ENCODE results near the gene HDAC9. TPM values are rescaled to one million over a fixed set of nuclear protein-coding genes. Genes with fewer than 3 reads are reported as not detected.

HDAC9 gene
- total RNA-seq, 1 experiment from 2014 or later, result 11.3 TPM

DNA sequence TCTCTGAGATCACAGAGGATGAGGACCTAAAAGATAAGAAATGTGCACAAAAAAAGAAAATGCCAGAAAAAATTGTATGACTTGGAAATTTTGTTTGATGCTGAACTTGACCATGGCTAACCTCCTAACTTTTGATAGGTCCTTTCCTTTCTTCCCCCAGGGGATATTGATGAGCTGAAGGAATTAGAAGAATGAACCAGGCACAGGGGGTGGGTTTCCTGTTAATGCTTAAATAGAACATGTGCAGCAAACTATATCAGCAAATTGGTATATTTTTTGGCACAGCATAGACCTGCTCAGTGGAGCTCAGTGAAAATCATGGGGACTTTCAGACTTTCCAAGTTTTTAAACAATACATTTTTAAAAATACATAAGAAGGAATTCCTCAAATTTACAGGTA is 300.7 kb downstream of the HDAC9 start:
- no peaks in the 10 kb centered on the region for H3K9me3 Mint-ChIP-seq (ENCODE audit: unreplicated experiment)
- peaks cover 4% of the 10 kb centered on the region for H3K36me3 Mint-ChIP-seq (ENCODE audit: insufficient read depth, unreplicated experiment)
- no peak overlapping the region for H3K27ac Mint-ChIP-seq (ENCODE audit: low read depth, unreplicated experiment)
- intact Hi-C loops (cut with micrococcal nuclease), result no loop called here
- ChIA-PET POLR2A (interaction anchor here (0.7 kb wide), 1 partner anchor 1615 kb away, joined by 3 read pairs; no protein-coding TSS in a partner anchor), CTCF (no interaction called here)
- TF ChIP-seq, protein P1, sequence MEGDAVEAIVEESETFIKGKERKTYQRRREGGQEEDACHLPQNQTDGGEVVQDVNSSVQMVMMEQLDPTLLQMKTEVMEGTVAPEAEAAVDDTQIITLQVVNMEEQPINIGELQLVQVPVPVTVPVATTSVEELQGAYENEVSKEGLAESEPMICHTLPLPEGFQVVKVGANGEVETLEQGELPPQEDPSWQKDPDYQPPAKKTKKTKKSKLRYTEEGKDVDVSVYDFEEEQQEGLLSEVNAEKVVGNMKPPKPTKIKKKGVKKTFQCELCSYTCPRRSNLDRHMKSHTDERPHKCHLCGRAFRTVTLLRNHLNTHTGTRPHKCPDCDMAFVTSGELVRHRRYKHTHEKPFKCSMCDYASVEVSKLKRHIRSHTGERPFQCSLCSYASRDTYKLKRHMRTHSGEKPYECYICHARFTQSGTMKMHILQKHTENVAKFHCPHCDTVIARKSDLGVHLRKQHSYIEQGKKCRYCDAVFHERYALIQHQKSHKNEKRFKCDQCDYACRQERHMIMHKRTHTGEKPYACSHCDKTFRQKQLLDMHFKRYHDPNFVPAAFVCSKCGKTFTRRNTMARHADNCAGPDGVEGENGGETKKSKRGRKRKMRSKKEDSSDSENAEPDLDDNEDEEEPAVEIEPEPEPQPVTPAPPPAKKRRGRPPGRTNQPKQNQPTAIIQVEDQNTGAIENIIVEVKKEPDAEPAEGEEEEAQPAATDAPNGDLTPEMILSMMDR (IDR thresholded peaks at IDR 0.05; ENCODE audit: unreplicated experiment), result no peak
- H3K4me1 Mint-ChIP-seq (ENCODE audit: insufficient read depth, unreplicated experiment), result no peaks in the 10 kb centered on the region
- H3K27me3 Mint-ChIP-seq (ENCODE audit: insufficient read depth, unreplicated experiment), result no peaks in the 10 kb centered on the region
- no TSS peak for BruUV-seq (replicated peaks)
- DNase-seq (ENCODE audit: unreplicated experiment), result no peak
- no peak overlapping the region for H3K4me3 Mint-ChIP-seq (ENCODE audit: unreplicated experiment)

DNA sequence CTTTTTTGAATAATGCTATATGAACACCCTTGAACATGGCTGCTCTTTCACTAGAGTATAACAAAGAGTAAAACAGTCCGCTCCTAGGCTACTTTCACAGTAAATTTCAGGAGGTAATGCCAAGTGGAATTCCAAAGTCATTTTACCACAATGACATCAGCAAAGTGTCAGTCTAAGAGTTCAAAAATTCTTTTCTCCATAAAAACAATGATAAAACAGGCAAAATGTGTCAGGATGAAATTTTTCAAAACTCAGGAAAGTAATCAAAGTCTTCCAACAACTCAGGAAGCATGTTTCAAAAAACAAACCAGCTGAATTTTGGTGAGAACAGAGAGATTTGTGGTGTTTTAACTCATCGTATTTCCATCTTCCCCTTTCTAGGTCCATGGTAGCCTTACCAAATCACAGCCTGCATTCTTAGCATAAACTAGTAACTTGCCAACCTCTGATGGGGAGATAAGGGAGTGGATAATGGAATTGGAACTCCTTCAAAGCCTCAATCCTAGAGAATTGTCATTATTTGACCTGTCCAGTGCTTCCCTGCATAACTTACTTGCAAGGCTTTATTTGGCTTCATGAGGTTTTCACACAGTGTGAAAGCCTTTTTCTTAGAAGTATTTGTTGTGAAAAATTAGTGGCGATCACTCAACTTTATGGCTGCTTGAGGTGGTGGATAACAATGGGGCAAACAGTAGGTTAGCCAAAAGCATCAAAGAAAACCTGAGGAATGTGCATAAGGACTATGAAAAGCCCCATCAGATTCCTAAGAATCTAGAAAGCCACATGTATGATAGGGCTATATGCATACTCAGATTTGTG is 302.7 kb downstream of the HDAC9 start:
- CTCF ChIA-PET, result interaction anchor here (0.6 to 0.9 kb wide), 2 partner anchors 254 to 1046 kb away, joined by 3 to 5 read pairs; no protein-coding TSS in a partner anchor
- DNase-seq (ENCODE audit: unreplicated experiment), result no peak
- TF ChIP-seq, protein P1 (IDR thresholded peaks at IDR 0.05; ENCODE audit: unreplicated experiment), result no peak
- Mint-ChIP-seq H3K27me3 (ENCODE audit: insufficient read depth, unreplicated experiment) (no peaks in the 10 kb centered on the region), H3K4me1 (ENCODE audit: insufficient read depth, unreplicated experiment) (no peaks in the 10 kb centered on the region), H3K27ac (ENCODE audit: low read depth, unreplicated experiment) (no peak overlapping the region), H3K4me3 (ENCODE audit: unreplicated experiment) (no peak overlapping the region), H3K9me3 (ENCODE audit: unreplicated experiment) (no peaks in the 10 kb centered on the region), H3K36me3 (ENCODE audit: insufficient read depth, unreplicated experiment) (peaks cover 4% of the 10 kb centered on the region)
- BruUV-seq (replicated peaks), result no TSS peak
- intact Hi-C loops (cut with micrococcal nuclease), result no loop called here
- POLR2A ChIA-PET, result no interaction called here

DNA sequence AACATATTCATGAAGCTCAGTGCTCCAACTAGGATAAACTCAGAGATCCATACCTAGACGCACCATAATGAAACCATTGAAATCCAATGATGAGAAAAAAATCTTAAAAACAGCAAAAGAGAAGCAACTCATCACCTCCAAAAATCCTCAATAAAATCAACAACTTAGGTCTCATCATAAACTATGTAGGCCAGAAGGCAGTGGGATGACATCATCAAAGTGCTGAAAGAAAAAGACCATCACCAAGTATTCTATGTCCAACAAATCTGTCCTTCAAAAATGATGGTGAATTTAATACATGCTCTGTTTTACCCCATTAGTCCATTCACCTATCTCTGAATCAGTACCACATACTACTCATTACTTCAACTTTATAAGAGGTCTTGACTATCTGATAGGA is 304.4 kb downstream of the HDAC9 start:
- intact Hi-C loops (cut with micrococcal nuclease), result no loop called here
- H3K36me3 Mint-ChIP-seq (ENCODE audit: insufficient read depth, unreplicated experiment), result no peaks in the 10 kb centered on the region
- TF ChIP-seq, protein P1 (IDR thresholded peaks at IDR 0.05; ENCODE audit: unreplicated experiment), result no peak
- BruUV-seq (replicated peaks), result no TSS peak
- CTCF ChIA-PET, result interaction anchor here (0.7 kb wide), 2 partner anchors 131 to 425 kb away, joined by 3 read pairs; no protein-coding TSS in a partner anchor
- peaks cover 6% of the 10 kb centered on the region for H3K4me1 Mint-ChIP-seq (ENCODE audit: insufficient read depth, unreplicated experiment)
- no peaks in the 10 kb centered on the region for H3K9me3 Mint-ChIP-seq (ENCODE audit: unreplicated experiment)
- POLR2A ChIA-PET, result no interaction called here
- H3K27ac Mint-ChIP-seq (ENCODE audit: low read depth, unreplicated experiment), result no peak overlapping the region
- no peak overlapping the region for H3K4me3 Mint-ChIP-seq (ENCODE audit: unreplicated experiment)
- DNase-seq (ENCODE audit: unreplicated experiment), result no peak
- H3K27me3 Mint-ChIP-seq (ENCODE audit: insufficient read depth, unreplicated experiment), result no peaks in the 10 kb centered on the region

DNA sequence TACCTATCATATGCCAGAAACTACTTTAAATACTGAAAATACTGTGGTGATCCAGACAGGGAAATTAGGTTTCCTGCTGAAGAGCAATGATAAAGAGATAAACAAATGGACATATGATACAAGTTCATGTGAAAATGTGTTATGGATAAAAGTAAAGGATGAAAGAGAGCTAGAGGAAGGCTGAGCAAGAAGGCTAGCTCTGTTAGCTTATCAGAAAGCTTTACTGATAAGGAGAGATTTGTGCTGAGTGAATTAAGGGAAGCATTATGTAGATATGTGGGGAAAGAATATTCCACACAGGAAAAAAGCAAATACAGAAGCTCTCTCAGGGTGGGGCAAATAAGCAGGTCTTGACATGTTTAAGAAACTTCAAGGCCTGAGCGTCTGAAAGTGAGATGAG is 308.4 kb downstream of the HDAC9 start:
- TF ChIP-seq, protein P1 (IDR thresholded peaks at IDR 0.05; ENCODE audit: unreplicated experiment), result no peak
- POLR2A ChIA-PET, result interaction anchor here (0.7 kb wide), 1 partner anchor 85 kb away, joined by 5 read pairs; no protein-coding TSS in a partner anchor
- H3K27me3 Mint-ChIP-seq (ENCODE audit: insufficient read depth, unreplicated experiment), result no peaks in the 10 kb centered on the region
- H3K36me3 Mint-ChIP-seq (ENCODE audit: insufficient read depth, unreplicated experiment), result no peaks in the 10 kb centered on the region
- no peak for DNase-seq (ENCODE audit: unreplicated experiment)
- intact Hi-C loops (cut with micrococcal nuclease), result no loop called here
- peaks cover 6% of the 10 kb centered on the region for H3K4me1 Mint-ChIP-seq (ENCODE audit: insufficient read depth, unreplicated experiment)
- CTCF ChIA-PET, result no interaction called here
- BruUV-seq (replicated peaks), result no TSS peak
- no peak overlapping the region for H3K4me3 Mint-ChIP-seq (ENCODE audit: unreplicated experiment)
- H3K9me3 Mint-ChIP-seq (ENCODE audit: unreplicated experiment), result no peaks in the 10 kb centered on the region
- no peak overlapping the region for H3K27ac Mint-ChIP-seq (ENCODE audit: low read depth, unreplicated experiment)

Data from MCF 10A (cell line).